ENCODE results near the gene TAF1. TPM values are rescaled to one million over a fixed set of nuclear protein-coding genes. Genes with fewer than 3 reads are reported as not detected.

TAF1 gene
- total and polyA plus RNA-seq, 2 donors (not counting 3 experiments of a cell fraction or from before 2014, with no cell fraction given), result 8.2 to 41.0 TPM

DNA sequence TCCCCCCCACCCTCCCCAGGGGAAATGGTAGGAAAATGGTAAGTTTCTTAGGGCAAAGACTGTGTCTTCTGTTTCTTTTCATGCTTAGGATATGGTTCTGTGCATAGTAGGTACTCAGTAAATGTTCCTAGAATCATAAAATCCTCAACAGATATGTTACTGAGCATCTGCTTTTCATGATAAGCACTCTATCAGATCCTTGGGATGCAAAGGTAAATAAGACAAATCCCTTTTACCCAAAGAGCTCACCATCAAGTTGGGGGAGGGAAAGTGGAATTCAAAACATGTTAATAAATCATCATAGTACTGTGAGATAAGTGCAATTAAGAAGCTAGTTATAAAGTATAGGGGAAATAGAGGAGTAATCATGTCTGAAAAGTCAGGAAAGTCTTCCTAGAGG is 98.8 kb downstream of the TAF1 start:
- Histone ChIP-seq H3K79me2 (ENCODE audit: control insufficient read depth, insufficient read depth, low read length) (no peaks in the 10 kb centered on the region), H3K36me3 (ENCODE audit: control insufficient read depth in 2 of 2, extremely low read depth in 1 of 2, insufficient read depth in 2 of 2, low read length in 2 of 2) (peaks cover 8% of the 10 kb centered on the region in 2 experiments), H4K20me1 (replicated peaks; ENCODE audit: control insufficient read depth, extremely low read depth, insufficient read depth, low read length) (no peaks in the 10 kb centered on the region), H3K27ac (ENCODE audit: insufficient read depth, low read depth, low read length) (no peak overlapping the region), H3K4me2 (ENCODE audit: insufficient read depth, low read length) (no peak overlapping the region), H3K27me3 (ENCODE audit: control insufficient read depth in 2 of 2, insufficient read depth in 2 of 2, low read length in 2 of 2) (no peaks in the 10 kb centered on the region), H3K9ac (replicated peaks; ENCODE audit: extremely low read depth, insufficient read depth, low read length) (no peak overlapping the region), H3K9me1 (replicated peaks; ENCODE audit: control insufficient read depth, extremely low read depth, insufficient read depth, low read length) (no peaks in the 10 kb centered on the region), H3K4me3 (replicated peaks in 1 of 3; ENCODE audit: insufficient read depth in 1 of 3, low read depth in 1 of 3, low read length in 3 of 3) (no peak overlapping the region), H3K4me1 (ENCODE audit: control insufficient read depth, extremely low read depth, insufficient read depth, low read length) (no peaks in the 10 kb centered on the region), H3K9me3 (replicated peaks; ENCODE audit: control insufficient read depth, insufficient read depth, low read length) (no peaks in the 10 kb centered on the region), H2AFZ (ENCODE audit: low read depth, low read length) (no peak overlapping the region)
- TF ChIP-seq GATA2 (IDR thresholded peaks at IDR 0.05; ENCODE audit: insufficient read depth, insufficient read length, low read depth, low read length) (no peak), FOS (IDR thresholded peaks at IDR 0.05; ENCODE audit: borderline replicate concordance, insufficient read depth, low read length) (no peak), POLR2AphosphoS5 (IDR thresholded peaks at IDR 0.05; ENCODE audit: insufficient read depth, low read depth, low read length) (no peak), MYC (IDR thresholded peaks at IDR 0.05; ENCODE audit: low read depth, low read length) (no peak), JUN (IDR thresholded peaks at IDR 0.05; ENCODE audit: borderline replicate concordance, insufficient read depth, insufficient read length, low read depth) (no peak), MAX (IDR thresholded peaks at IDR 0.05; ENCODE audit: insufficient read depth, insufficient read length) (no peak), POLR2A (IDR thresholded peaks at IDR 0.05; ENCODE audit: low read depth, low read length) (no peak), EZH2 (IDR thresholded peaks at IDR 0.05; ENCODE audit: borderline replicate concordance, low read depth, low read length, severe bottlenecking) (no peak)
- TF ChIP-seq, protein P1, sequence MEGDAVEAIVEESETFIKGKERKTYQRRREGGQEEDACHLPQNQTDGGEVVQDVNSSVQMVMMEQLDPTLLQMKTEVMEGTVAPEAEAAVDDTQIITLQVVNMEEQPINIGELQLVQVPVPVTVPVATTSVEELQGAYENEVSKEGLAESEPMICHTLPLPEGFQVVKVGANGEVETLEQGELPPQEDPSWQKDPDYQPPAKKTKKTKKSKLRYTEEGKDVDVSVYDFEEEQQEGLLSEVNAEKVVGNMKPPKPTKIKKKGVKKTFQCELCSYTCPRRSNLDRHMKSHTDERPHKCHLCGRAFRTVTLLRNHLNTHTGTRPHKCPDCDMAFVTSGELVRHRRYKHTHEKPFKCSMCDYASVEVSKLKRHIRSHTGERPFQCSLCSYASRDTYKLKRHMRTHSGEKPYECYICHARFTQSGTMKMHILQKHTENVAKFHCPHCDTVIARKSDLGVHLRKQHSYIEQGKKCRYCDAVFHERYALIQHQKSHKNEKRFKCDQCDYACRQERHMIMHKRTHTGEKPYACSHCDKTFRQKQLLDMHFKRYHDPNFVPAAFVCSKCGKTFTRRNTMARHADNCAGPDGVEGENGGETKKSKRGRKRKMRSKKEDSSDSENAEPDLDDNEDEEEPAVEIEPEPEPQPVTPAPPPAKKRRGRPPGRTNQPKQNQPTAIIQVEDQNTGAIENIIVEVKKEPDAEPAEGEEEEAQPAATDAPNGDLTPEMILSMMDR (IDR thresholded peaks at IDR 0.05; ENCODE audit: extremely low read depth in 1 of 2, insufficient read depth in 1 of 2, low read depth in 1 of 2, low read length in 2 of 2), result no peak
- POLR2A ChIA-PET, result no interaction called here
- dilution Hi-C loops (cut with MboI; ENCODE audit: extremely low pct_ligation_motif_present, low sequenced_read_pairs), result no loop called here
- no peak for DNase-seq (ENCODE audit: low read depth, low spot score)
- CTCF ChIA-PET, result no interaction called here
- intact Hi-C loops (cut with micrococcal nuclease), result no loop called here
- FAIRE-seq, result no peak
- no TSS peak for BruUV-seq (replicated peaks)
